ENCODE data around the gene LOX.
A peak's percentile ranks its signal among the peaks of the same experiment; 100 is the strongest.

The LOX gene, protein sequence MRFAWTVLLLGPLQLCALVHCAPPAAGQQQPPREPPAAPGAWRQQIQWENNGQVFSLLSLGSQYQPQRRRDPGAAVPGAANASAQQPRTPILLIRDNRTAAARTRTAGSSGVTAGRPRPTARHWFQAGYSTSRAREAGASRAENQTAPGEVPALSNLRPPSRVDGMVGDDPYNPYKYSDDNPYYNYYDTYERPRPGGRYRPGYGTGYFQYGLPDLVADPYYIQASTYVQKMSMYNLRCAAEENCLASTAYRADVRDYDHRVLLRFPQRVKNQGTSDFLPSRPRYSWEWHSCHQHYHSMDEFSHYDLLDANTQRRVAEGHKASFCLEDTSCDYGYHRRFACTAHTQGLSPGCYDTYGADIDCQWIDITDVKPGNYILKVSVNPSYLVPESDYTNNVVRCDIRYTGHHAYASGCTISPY

DNA sequence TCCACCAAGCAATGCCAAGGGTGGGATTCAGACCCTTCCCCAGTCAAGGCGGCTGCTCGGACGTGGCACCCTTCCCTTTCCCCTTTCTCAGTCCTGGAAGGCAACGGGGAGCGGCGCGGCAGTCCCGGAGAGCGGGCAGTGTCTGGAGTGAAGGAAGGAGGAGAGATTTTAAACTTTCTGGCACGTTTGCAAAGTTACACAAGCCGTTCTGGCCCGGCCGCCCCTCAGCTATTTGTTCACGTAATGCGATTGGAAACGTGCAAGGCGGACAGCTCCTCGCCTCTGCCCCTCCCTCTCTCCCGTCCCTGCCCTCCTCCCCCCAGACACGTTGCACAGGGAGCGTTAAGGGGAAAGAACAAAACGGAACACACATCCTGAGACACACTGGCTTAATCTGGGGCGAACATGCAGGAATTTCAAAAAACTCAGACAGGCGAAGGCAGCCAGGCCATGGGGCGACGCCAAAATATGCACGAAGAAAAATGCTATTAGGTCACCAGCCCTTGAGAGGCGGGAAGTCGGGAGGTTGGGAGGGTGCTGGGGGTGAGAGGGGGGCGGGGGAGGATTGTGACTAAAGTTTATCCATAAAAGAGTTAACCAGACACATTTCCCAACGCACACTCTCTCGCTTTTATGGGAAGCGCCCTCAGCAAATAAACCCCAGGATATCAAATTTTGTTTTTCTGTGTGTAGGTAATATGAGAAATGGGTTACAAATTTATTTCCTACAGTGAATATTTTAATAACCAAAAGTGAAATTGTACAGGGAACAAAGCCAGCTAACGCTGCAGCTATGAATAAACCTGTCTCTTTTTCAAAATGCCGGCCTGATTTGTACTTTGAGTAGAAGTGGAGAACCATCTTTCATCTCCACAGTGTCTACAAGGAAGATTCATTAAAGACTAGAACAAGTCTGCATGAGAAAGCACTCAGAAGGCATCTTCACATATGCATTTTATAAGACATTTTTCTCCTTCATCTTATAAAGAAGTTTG is at the start of gene LOX:
Gene LOX (minus strand): TSS at position 144 of the 995 bp plus-strand sequence. CDS start 274 bp downstream, outside the sequence.
- H3K27ac ChIP-seq = peak within 1 kb of the TSS; percentile 98
- peak; percentile 76 for DNase-seq (ENCODE audit: low spot score)
- TF ChIP-seq, protein P1, sequence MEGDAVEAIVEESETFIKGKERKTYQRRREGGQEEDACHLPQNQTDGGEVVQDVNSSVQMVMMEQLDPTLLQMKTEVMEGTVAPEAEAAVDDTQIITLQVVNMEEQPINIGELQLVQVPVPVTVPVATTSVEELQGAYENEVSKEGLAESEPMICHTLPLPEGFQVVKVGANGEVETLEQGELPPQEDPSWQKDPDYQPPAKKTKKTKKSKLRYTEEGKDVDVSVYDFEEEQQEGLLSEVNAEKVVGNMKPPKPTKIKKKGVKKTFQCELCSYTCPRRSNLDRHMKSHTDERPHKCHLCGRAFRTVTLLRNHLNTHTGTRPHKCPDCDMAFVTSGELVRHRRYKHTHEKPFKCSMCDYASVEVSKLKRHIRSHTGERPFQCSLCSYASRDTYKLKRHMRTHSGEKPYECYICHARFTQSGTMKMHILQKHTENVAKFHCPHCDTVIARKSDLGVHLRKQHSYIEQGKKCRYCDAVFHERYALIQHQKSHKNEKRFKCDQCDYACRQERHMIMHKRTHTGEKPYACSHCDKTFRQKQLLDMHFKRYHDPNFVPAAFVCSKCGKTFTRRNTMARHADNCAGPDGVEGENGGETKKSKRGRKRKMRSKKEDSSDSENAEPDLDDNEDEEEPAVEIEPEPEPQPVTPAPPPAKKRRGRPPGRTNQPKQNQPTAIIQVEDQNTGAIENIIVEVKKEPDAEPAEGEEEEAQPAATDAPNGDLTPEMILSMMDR (conservative IDR thresholded peaks at IDR 0.05; ENCODE audit: low read depth) = no peak
- POLR2A ChIA-PET (ENCODE audit: low non-redundant PET) = no interaction called here
- CTCF ChIA-PET = interaction anchor here (0.6 to 3.2 kb wide), 2 partner anchors 14 to 1525 kb away, joined by 6 to 21 read pairs; no protein-coding TSS in a partner anchor

DNA sequence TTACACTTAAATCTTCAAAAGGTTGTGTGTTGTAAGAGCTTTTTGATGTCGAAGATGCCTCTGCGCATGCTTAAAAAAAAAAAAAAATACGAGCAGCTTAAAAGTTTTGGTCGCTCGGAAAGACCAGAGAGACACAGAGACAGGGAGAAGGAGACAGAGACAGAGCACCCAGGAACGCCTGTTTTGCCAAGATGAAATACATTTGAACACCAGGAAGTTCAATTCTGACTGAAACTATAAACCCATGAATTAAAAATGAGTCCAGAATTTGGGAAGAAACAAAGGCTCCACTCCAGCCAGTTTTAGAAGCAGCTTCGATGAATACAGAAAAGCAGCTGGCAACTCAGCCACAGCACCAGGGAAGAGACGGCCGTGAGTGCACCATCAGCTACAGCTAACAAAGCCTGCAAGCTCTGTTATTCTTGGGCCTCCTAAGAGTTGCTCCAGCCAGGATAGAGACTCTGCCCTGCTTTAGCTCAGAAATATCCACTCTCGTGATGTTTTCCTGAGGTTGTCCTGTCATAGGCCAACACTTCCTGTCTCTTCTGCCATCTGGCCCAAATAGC is 48.8 kb upstream of the LOX start:
- CTCF ChIA-PET = no interaction called here

DNA sequence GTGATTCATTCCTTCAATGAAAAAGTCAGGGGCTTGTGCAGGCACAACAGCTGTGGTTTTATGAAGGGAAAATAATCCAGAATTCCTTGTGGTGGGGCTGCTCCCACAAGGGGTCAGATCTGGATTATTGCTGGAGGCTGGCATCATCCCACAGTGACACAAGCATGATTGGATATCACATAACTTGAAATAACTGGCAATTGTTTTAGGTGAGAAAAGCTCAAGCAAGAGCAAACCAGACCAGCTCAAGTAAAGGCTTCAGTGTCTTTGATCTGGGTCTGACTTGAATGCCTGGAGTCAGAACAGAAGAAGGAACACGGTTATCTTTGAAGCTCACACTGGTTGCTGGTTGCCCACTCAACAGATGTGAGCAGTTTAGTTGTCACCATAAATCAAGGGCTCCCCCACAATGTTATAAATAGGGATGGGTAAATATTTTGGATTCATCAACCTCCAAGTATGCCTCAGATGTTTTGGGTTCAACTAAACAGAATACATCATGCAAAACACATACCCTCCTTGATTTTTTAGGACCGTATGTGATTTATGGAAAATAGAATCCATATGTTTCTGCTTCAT is 48.2 kb upstream of the LOX start:
- CTCF ChIA-PET = no interaction called here
- no peak for DNase-seq (ENCODE audit: low spot score)
- TF ChIP-seq, protein P1 (conservative IDR thresholded peaks at IDR 0.05; ENCODE audit: low read depth) = no peak
- H3K27ac ChIP-seq = no peak overlapping the region
- POLR2A ChIA-PET (ENCODE audit: low non-redundant PET) = no interaction called here

More for the DNA sequence above, 48.8 kb upstream of the LOX start:
- no peak overlapping the region for H3K27ac ChIP-seq
- TF ChIP-seq, protein P1 (conservative IDR thresholded peaks at IDR 0.05; ENCODE audit: low read depth) = no peak
- DNase-seq (ENCODE audit: low spot score) = no peak
- POLR2A ChIA-PET (ENCODE audit: low non-redundant PET) = no interaction called here

DNA sequence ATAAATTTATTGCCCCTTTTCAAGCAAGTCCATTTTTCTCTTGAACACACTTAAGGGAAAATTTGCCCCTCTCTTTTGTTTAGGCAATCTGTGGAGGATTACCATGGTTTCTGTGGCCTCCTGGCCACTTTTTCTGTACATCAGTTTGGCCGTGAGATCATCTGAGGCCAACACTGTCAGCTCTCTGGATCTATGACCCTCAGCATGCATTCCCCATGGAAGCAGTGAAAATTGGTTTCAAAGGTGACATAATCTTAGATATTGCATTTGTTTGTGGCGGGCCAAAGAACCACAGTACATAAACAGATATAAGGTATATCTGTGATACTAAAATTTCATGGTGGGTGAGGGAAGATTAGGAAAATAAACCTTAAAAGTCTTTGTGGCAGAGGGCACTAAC is 46.7 kb upstream of the LOX start:
- TF ChIP-seq, protein P1 (conservative IDR thresholded peaks at IDR 0.05; ENCODE audit: low read depth) = no peak
- H3K27ac ChIP-seq = no peak overlapping the region
- ChIA-PET CTCF (interaction anchor here (0.9 kb wide), 1 partner anchor 323 kb away, joined by 3 read pairs; no protein-coding TSS in a partner anchor), POLR2A (ENCODE audit: low non-redundant PET) (no interaction called here)
- no peak for DNase-seq (ENCODE audit: low spot score)

DNA sequence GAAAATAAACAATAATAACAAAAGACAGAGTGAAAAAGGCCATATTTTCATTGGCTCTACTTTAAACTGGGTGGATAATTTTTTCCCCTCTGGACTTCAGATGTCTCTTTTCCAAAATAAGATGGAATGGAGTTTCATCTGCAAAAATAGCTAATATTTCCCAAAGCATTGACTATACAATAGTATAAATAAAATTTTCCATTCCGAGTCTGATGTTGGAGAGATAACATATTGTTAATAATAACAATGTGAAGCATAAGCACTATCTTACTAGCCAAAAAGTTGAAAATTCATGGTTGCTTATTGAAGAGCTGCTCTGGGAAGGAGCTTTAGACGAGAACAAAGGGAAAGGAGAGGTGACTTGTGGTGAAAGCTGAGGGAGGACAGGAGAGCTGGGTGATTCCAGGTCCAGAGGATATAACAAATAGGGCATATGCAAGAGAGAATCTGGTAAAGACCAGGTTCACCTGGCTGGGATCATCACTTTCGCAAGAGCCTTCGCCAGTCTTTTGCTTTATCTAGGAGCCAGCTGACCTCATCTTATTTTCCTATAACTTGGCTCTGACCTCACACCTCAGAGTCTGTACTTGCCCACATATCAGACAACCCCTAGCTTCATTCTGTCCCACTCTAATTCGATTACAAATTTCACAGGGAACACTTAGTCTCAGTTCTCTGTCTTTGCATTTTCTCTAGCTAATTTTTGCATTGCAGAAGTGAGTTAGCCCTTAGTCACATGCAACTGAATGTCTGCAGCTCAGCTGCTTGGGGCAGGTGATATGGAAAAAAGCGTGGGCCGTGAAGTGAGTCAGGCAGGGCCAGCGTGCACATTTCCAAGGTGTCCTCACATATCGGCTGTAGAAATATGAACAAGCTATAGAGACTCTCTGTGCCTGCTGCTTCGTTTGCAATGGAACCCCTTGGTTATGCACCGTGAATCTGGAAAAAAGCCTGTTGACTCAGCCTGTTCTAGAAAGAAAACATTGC is 43.7 kb upstream of the LOX start:
- POLR2A ChIA-PET (ENCODE audit: low non-redundant PET) = no interaction called here
- peak; percentile 82 for DNase-seq (ENCODE audit: low spot score)

More for the DNA sequence above, 43.7 kb upstream of the LOX start:
- CTCF ChIA-PET = interaction anchor here (0.6 kb wide), 2 partner anchors 210 to 226 kb away, joined by 3 to 5 read pairs; no protein-coding TSS in a partner anchor
- TF ChIP-seq, protein P1 (conservative IDR thresholded peaks at IDR 0.05; ENCODE audit: low read depth) = no peak
- H3K27ac ChIP-seq = peak overlapping the region; percentile 69
